Activated T-helper 17 cell treated with anti-CD3 and anti-CD28 coated beads, Interleukin-2, amount 50 U/mL, for 72 hours (primary cell): ENCODE results near the gene TTLL1. TPM values are rescaled to one million over a fixed set of nuclear protein-coding genes. Genes with fewer than 3 reads are reported as not detected.
"Not testable (repeated sequence)": the region's sequence is repeated elsewhere in the genome, so short reads cannot be mapped to it uniquely, and the experiment has no call there.

ENCODE experiments used
- ATAC-seq: fragments of 150-1000 bp; cut with Tn5 transposase; replicated peaks from 2 replicates; pipeline ENCODE4 v1.10.0; 2021; ENCODE audit warnings: mild to moderate bottlenecking, moderate library complexity
- H3K27ac Mint-ChIP-seq: one replicate; pipeline ENCODE4 v1.8.0; 2022; ENCODE audit warnings: mixed read lengths
- H3K27me3 Mint-ChIP-seq: one replicate; pipeline ENCODE4 v1.8.0; 2022; ENCODE audit warnings: mixed read lengths
- H3K36me3 Mint-ChIP-seq: one replicate; pipeline ENCODE4 v1.8.0; 2022; ENCODE audit warnings: low read depth, mild to moderate bottlenecking, mixed read lengths
- H3K4me1 Mint-ChIP-seq: one replicate; pipeline ENCODE4 v1.8.0; 2022; ENCODE audit warnings: mixed read lengths
- H3K4me3 Mint-ChIP-seq: one replicate; pipeline ENCODE4 v1.8.0; 2022; ENCODE audit warnings: mild to moderate bottlenecking, mixed read lengths
- H3K9me3 Mint-ChIP-seq: one replicate; pipeline ENCODE4 v1.8.0; 2022; ENCODE audit warnings: mixed read lengths
- total RNA-seq, 2 donors: library from RNA; stranded (reverse); gene quantifications; one replicate each; pipeline ENCODE4 v1.2.3, GENCODE V29; 2022

TTLL1 gene
- total RNA-seq, 2 donors from 2014 or later = 2.9 to 4.1 TPM

DNA sequence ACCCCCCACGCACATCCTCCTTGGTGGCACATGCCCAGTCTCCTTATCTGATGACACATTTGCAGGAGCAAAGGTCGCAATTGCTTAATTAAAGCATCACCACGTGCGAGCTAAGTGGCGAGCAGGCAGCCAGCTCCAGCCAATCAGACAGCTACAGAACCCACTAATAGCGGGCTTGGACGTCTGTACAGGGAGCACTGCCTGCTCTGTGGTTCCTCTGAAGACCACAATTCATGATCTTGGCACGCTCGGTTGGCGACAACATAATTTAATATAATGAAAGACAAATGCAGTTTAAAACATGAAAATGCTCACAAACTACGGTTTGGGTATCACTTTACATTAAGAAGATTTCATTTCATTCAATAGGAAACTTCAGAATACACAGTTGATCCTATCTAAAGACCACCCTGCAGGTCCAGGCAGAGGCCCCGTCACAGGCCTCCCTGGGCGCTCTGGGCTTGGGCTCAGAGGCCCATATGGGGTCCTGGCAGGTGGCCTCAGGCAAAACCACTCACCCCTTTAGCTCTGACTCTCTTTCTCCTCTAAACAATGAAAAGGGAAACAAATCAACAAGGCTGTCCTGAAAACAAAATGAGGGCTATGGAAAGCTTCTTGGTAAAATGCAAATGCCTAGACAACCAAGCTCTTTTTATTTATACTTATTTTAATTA, 84.7 kb downstream of the TTLL1 start:
- Mint-ChIP-seq H3K27ac (no peak overlapping the region), H3K9me3 (no peaks in the 10 kb centered on the region), H3K4me3 (no peak overlapping the region), H3K27me3 (no peaks in the 10 kb centered on the region), H3K4me1 (peaks cover 37% of the 10 kb centered on the region), H3K36me3 (no peaks in the 10 kb centered on the region)
- no peak for ATAC-seq

DNA sequence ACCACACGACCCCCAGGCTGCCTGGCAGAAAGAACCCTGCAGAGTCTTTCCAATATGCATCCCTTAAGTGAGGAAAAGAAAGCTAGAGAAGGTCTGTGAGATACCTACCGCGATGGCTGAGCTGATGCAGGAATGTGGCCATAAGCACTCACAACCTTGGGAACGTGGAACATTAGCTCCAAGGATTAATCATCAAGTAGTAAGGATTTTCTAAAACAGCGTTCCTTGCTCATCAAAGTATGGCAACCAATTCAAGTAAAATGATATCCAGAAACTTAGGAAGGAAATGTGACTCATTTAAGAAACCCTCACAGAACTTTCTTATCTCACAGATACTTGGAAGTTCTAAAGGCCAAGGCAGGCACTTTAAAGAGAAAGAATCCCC, 87.0 kb downstream of the TTLL1 start:
- H3K4me3 Mint-ChIP-seq = peak overlapping the region; percentile 64
- H3K27ac Mint-ChIP-seq = peak overlapping the region; percentile 41
- H3K9me3 Mint-ChIP-seq = no peaks in the 10 kb centered on the region
- no peaks in the 10 kb centered on the region for H3K27me3 Mint-ChIP-seq
- no peaks in the 10 kb centered on the region for H3K36me3 Mint-ChIP-seq
- peaks cover 44% of the 10 kb centered on the region for H3K4me1 Mint-ChIP-seq
- peak; percentile 30 for ATAC-seq

DNA sequence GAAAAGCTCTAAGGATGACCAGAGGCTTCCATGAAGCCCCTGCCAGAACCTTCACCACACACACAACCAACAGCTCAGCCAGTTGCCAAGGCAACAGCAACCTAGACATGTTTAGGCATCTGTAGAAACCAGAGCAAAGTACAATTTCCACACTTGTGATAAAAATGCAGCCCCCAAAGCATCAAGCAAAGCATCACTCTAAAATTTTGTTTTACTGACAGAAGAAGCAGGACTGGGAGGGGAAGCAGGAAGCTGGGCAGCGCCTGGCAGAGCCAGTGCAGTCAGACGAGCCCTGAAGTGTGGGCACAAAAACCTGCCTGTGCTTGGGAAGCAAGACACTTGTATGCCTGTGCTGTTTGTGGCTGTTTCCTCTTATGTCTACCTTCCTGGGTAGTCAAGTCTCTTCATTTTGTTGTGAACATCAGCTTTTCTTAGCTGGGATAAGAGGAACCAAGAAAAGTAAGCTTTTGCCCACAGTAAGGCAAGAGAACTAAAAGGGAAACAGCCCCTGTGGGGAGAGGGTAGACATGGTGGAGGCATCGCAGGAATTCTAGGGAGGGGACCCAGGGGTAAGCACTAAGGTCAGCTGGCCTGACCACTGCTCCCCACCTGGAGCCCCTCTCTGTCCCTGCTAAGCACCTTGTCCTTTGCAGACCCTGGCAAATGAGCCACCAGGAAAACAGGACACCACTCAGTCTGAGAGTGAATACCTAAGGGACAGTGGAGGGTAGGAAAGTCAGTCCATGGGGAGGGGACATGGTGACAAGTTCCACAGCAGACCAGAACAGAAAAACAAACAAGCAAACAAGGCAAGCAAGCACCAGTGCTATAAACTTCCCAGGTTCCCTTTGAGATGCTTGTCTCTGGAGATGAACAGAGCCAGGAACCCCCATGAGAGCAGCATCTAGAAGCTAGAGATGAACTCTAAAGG, 87.7 kb downstream of the TTLL1 start:
- H3K9me3 Mint-ChIP-seq = no peaks in the 10 kb centered on the region
- H3K36me3 Mint-ChIP-seq = no peaks in the 10 kb centered on the region
- peak; percentile 20 for ATAC-seq
- H3K27me3 Mint-ChIP-seq = no peaks in the 10 kb centered on the region
- peak overlapping the region; percentile 64 for H3K4me3 Mint-ChIP-seq
- peak overlapping the region; percentile 41 for H3K27ac Mint-ChIP-seq
- H3K4me1 Mint-ChIP-seq = peaks cover 44% of the 10 kb centered on the region

- peak; percentile 89 for ATAC-seq
- H3K27ac Mint-ChIP-seq = peak overlapping the region; percentile 41
- no peaks in the 10 kb centered on the region for H3K9me3 Mint-ChIP-seq
- H3K4me3 Mint-ChIP-seq = peak overlapping the region; percentile 64
- no peaks in the 10 kb centered on the region for H3K36me3 Mint-ChIP-seq
- H3K27me3 Mint-ChIP-seq = no peaks in the 10 kb centered on the region
- H3K4me1 Mint-ChIP-seq = peaks cover 44% of the 10 kb centered on the region
Observed at GRCh38 chr22:43000441-43001175, 88.6 kb downstream of the TTLL1 start.

- H3K27ac Mint-ChIP-seq = peak overlapping the region; percentile 77
Observed at GRCh38 chr22:42997582-42998090, 91.6 kb downstream of the TTLL1 start.

GRCh38 chr22:42996646-42997365, 92.4 kb downstream of the TTLL1 start:
- no peak overlapping the region for H3K27ac Mint-ChIP-seq
- ATAC-seq = no peak
- H3K4me1 Mint-ChIP-seq = peaks cover 32% of the 10 kb centered on the region
- no peaks in the 10 kb centered on the region for H3K9me3 Mint-ChIP-seq
- H3K4me3 Mint-ChIP-seq = no peak overlapping the region
- no peaks in the 10 kb centered on the region for H3K27me3 Mint-ChIP-seq
- H3K36me3 Mint-ChIP-seq = peaks cover 5% of the 10 kb centered on the region

More at GRCh38 chr22:42997582-42998090, 91.6 kb downstream of the TTLL1 start:
- Mint-ChIP-seq H3K4me3 (peak overlapping the region; percentile 47), H3K36me3 (peaks cover 5% of the 10 kb centered on the region), H3K27me3 (no peaks in the 10 kb centered on the region), H3K4me1 (peaks cover 38% of the 10 kb centered on the region), H3K9me3 (no peaks in the 10 kb centered on the region)
- ATAC-seq = no peak

GRCh38 chr22:42995654-42996053, 93.5 kb downstream of the TTLL1 start:
- peaks cover 21% of the 10 kb centered on the region for H3K4me1 Mint-ChIP-seq
- H3K27me3 Mint-ChIP-seq, H3K27ac Mint-ChIP-seq, H3K36me3 Mint-ChIP-seq, ATAC-seq, H3K9me3 Mint-ChIP-seq, H3K4me3 Mint-ChIP-seq: not testable (repeated sequence)

DNA sequence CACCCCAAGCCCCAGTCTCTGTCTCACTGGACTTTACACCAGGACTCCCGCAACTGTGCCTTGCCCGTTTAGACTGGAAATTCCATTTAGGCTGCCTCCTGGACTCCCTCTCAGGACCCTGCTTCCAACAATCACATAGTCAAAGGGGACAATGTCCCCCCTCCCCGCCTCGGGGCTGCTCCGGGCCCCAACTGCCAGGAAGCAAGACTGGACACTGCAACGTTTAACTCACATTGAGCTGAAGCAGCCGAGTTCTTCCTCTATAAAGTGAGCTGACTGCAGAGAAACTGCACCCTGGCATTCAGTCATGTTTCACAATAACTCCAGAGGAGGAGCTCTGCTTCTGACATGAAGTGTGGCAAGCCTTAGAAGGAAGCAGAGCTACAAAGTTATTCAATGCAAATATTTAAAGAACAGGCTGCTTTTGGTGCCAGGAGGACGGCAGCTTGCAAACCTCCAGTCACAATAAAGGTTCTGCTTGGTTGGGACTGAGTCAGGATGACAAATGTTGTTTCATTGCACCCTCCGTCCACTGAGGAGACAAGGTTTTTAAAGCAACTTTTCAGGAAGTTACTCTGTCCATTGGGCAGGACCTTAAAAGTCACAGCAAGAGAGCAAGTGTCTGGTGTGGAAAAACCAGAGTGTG, 94.2 kb downstream of the TTLL1 start:
- no peaks in the 10 kb centered on the region for H3K9me3 Mint-ChIP-seq
- ATAC-seq = no peak
- H3K36me3 Mint-ChIP-seq = peaks cover 5% of the 10 kb centered on the region
- H3K27ac Mint-ChIP-seq = no peak overlapping the region
- H3K4me3 Mint-ChIP-seq = no peak overlapping the region
- H3K27me3 Mint-ChIP-seq = no peaks in the 10 kb centered on the region
- H3K4me1 Mint-ChIP-seq = peaks cover 15% of the 10 kb centered on the region

DNA sequence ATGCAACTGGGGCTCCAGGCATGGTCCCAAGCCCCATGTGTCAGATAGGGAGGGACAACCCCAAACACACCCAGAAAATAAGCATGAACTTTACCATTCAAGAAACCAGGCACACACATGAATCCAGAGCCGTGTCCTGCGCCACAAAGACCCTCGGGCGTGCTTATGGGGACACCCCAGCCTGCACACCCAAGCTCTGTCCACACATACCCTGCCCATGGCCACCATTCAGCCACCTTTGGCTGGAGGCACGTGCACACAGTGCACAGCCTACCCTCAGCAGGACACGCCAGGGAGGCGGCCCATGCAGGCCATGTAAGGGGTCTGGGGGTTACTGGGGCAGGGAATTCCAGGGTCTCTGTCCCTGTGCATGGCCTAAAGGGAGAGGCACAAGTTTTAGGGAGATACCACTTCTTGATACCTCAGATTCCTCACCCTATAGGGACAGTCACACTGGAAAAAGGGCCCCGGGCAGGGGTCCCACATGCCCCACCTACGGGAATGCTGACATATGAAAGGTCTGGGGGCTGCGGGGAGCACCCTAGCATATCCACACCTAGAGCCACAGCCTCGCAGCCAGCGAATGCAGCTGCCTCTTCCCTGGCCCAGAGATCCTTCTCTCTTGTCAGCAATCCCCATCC, 94.8 kb downstream of the TTLL1 start:
- no peaks in the 10 kb centered on the region for H3K27me3 Mint-ChIP-seq
- no peak for ATAC-seq
- no peak overlapping the region for H3K4me3 Mint-ChIP-seq
- H3K27ac Mint-ChIP-seq = no peak overlapping the region
- peaks cover 15% of the 10 kb centered on the region for H3K4me1 Mint-ChIP-seq
- peaks cover 5% of the 10 kb centered on the region for H3K36me3 Mint-ChIP-seq
- H3K9me3 Mint-ChIP-seq = no peaks in the 10 kb centered on the region

DNA sequence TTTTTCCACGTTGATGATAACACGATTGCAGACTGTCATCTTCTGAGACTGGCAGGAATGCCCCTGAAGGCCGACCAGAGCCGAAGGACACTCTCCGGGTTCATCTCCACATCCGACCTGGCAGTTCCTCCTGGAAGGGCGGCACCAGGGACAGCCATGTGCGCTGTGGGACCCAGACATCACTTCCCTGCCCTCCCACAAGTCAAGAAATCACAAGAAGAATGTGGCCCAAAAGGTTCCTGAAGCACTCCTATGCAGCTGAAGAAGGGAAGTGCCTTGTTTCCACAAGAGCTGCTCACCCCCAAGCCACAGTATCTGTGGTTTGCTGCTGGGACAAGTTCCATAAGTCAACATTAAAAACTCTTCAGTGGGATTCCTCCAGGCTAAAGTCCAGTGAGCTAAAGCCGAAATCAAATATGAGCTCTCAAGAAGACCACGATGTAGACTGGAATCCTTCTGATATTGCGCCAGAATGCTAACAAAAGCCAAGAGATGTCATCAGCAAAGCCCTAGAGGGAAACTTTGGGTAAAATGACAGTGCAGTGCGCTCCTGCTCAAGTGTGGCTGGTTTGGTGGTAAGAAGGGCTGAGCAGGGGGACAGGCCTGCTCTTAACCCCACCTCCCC, 95.4 kb downstream of the TTLL1 start:
- H3K27me3 Mint-ChIP-seq = no peaks in the 10 kb centered on the region
- H3K4me3 Mint-ChIP-seq = no peak overlapping the region
- peaks cover 5% of the 10 kb centered on the region for H3K36me3 Mint-ChIP-seq
- ATAC-seq = no peak
- H3K9me3 Mint-ChIP-seq = no peaks in the 10 kb centered on the region
- H3K27ac Mint-ChIP-seq = no peak overlapping the region
- H3K4me1 Mint-ChIP-seq = peaks cover 14% of the 10 kb centered on the region

DNA sequence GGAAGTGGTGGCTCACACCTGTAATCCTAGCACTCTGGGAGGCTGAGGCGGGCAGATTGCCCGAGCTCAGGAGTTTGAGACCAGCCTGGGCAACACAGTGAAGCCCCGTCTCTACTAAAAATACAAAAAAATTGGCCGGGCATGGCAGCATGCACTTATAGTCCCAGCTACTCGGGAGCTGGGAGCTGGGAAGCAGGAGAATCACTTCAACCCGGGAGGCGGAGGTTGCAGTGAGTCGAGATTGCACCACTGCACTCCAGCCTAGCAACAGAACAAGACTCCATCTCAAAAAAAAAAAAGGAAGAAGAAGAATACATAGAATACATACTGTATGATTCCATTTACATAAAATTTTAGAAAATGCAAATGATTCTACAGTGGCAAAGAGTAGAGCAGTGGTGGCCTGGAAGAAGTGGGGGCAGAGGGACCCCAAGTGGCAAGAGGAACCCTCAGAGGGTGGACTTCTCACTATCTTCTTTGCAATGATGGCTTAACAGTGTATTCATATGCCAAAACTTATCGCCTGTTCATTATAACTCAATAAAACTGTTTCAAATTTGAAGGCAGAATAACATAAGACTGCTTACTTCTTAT, 96.2 kb downstream of the TTLL1 start:
- H3K4me3 Mint-ChIP-seq = no peak overlapping the region
- no peak for ATAC-seq
- no peak overlapping the region for H3K27ac Mint-ChIP-seq
- peaks cover 6% of the 10 kb centered on the region for H3K4me1 Mint-ChIP-seq
- no peaks in the 10 kb centered on the region for H3K9me3 Mint-ChIP-seq
- H3K36me3 Mint-ChIP-seq = peaks cover 5% of the 10 kb centered on the region
- no peaks in the 10 kb centered on the region for H3K27me3 Mint-ChIP-seq

DNA sequence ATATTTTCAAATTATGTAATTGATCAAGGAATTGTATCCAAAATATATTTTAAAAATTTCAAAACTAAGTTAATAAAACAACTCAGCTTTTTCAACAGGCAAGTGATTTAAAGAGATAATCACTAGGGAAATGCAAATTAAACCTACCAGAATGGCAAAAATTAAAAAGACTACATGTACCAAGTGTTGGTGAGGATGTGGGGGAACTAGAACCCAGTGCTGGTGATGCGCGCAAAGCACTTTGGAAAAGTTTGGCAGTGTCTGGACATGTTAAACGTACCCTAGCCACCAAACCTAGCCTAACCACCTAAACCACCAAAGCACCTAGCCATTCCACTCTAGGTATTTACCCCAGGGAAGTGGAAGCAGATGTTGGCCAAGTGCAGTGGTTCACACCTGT, 97.1 kb downstream of the TTLL1 start:
- Mint-ChIP-seq H3K9me3 (no peaks in the 10 kb centered on the region), H3K4me1 (peaks cover under 1% of the 10 kb centered on the region), H3K4me3 (no peak overlapping the region), H3K36me3 (peaks cover 5% of the 10 kb centered on the region), H3K27ac (no peak overlapping the region), H3K27me3 (no peaks in the 10 kb centered on the region)
- ATAC-seq = no peak
